IMR-90 (cell line): ENCODE results near the gene HLA-E. TPM values are rescaled to one million over a fixed set of nuclear protein-coding genes. Genes with fewer than 3 reads are reported as not detected.

Experiments used
- ATAC-seq: fragments of 200-7000 bp; cut with Tn5 transposase; 2 replicates; pipeline ENCODE4 v1.9.1; 2020; ENCODE audit warnings: low read depth, mild to moderate bottlenecking, moderate library complexity
- BruUV-seq: library from RNA; stranded (reverse); fragments of 400-500 nt; replicated peaks from 2 replicates; lab custom pipeline; 2021; lab: Mats Ljungman, UMichigan
- CTCF ChIA-PET: fragments of 300-600 bp; formaldehyde crosslinking; extraction: SDS; loops from one replicate; lab custom pipeline; 2021; ENCODE audit warnings: antibody characterized with exemption; lab: Yijun Ruan, JAX
- POLR2A ChIA-PET: fragments of 300-600 bp; sonication (Branson Sonifier 250); formaldehyde crosslinking; loops from one replicate; lab custom pipeline; 2022; ENCODE audit warnings: antibody characterized with exemption; ENCODE audit not compliant: unreplicated experiment; lab: Charles Lee
- DNase-seq: peaks from one replicate; pipeline ENCODE4 v3.0.0; 2013
- H2AFZ ChIP-seq: replicated peaks from 2 replicates; pipeline ENCODE3; 2013; ENCODE audit warnings: low read length, mild to moderate bottlenecking; ENCODE audit not compliant: poor library complexity
- H2AK5ac ChIP-seq: 2 replicates; pipeline ENCODE4 v1.6.1; 2013; ENCODE audit warnings: low read depth, low read length, inconsistent platforms
- H2AK9ac ChIP-seq: replicated peaks from 2 replicates; pipeline ENCODE3; 2013; ENCODE audit warnings: mild to moderate bottlenecking, low read depth, low read length, moderate library complexity; ENCODE audit not compliant: poor library complexity
- H2BK120ac ChIP-seq: 2 replicates; pipeline ENCODE4 v1.6.1; 2013; ENCODE audit warnings: low read depth, low read length, inconsistent platforms
- H2BK15ac ChIP-seq: 3 replicates; pipeline ENCODE4 v1.6.1; 2013; ENCODE audit warnings: low read depth, low read length, inconsistent platforms
- H2BK20ac ChIP-seq: 2 replicates; pipeline ENCODE4 v1.6.1; 2013; ENCODE audit warnings: low read depth, mild to moderate bottlenecking, inconsistent platforms, low read length, moderate library complexity
- H2BK5ac ChIP-seq: 2 replicates; pipeline ENCODE4 v1.6.1; 2013; ENCODE audit warnings: mild to moderate bottlenecking, low read depth, low read length, inconsistent platforms; ENCODE audit not compliant: poor library complexity, severe bottlenecking
- H3K14ac ChIP-seq: replicated peaks from 2 replicates; pipeline ENCODE4 v1.6.1; 2013; ENCODE audit warnings: low read depth, low read length, inconsistent platforms
- H3K18ac ChIP-seq: 2 replicates; pipeline ENCODE4 v1.6.1; 2013; ENCODE audit warnings: low read depth, low read length, control low read depth
- H3K23ac ChIP-seq: 2 replicates; pipeline ENCODE4 v1.6.1; 2013; ENCODE audit warnings: low read depth, low read length, inconsistent platforms
- H3K27ac ChIP-seq: 2 replicates; pipeline ENCODE4 v1.5.1; 2013; ENCODE audit warnings: mild to moderate bottlenecking, control low read depth, low read length; ENCODE audit not compliant: insufficient read depth
- H3K27me3 ChIP-seq: 2 replicates; pipeline ENCODE4 v1.6.1; 2013; ENCODE audit warnings: low read length; ENCODE audit not compliant: control insufficient read depth, insufficient read depth
- H3K36me3 ChIP-seq: 2 replicates; pipeline ENCODE4 v1.6.1; 2013; ENCODE audit warnings: low read length, mixed read lengths; ENCODE audit not compliant: control insufficient read depth, insufficient read depth
- H3K4ac ChIP-seq: 2 replicates; pipeline ENCODE4 v1.6.1; 2013; ENCODE audit warnings: low read depth, low read length, inconsistent platforms
- H3K4me1 ChIP-seq: 2 replicates; pipeline ENCODE4 v1.6.1; 2013; ENCODE audit warnings: low read length, mixed read lengths; ENCODE audit not compliant: control insufficient read depth, insufficient read depth
- H3K4me2 ChIP-seq: 2 replicates; pipeline ENCODE4 v1.6.1; 2013; ENCODE audit warnings: low read depth, mild to moderate bottlenecking, control low read depth, low read length, moderate library complexity
- H3K4me3 ChIP-seq: 2 replicates; pipeline ENCODE4 v1.5.1; 2013; ENCODE audit warnings: low read depth, mild to moderate bottlenecking, control low read depth, low read length, moderate library complexity; ENCODE audit not compliant: insufficient read depth
- H3K56ac ChIP-seq: 2 replicates; pipeline ENCODE4 v1.6.1; 2013; ENCODE audit warnings: low read length, inconsistent platforms; ENCODE audit not compliant: insufficient read depth; ENCODE audit errors: extremely low read depth
- H3K79me1 ChIP-seq, 2 experiments: 2 replicates each; pipeline ENCODE4 v1.6.1; 2013; ENCODE audit warnings: low read length in 2 of 2, inconsistent platforms in 1 of 2, low read depth in 1 of 2
- H3K9ac ChIP-seq: 2 replicates; pipeline ENCODE4 v1.6.1; 2013; ENCODE audit warnings: low read depth, low read length, control low read depth
- H3K9me1 ChIP-seq: 2 replicates; pipeline ENCODE4 v1.6.1; 2013; ENCODE audit warnings: low read length, inconsistent platforms; ENCODE audit not compliant: insufficient read depth
- H3K9me3 ChIP-seq: 2 replicates; pipeline ENCODE4 v1.6.1; 2013; ENCODE audit warnings: low read length; ENCODE audit not compliant: control insufficient read depth, insufficient read depth
- H4K20me1 ChIP-seq: 2 replicates; pipeline ENCODE4 v1.6.1; 2013; ENCODE audit warnings: low read length, inconsistent platforms; ENCODE audit not compliant: insufficient read depth
- H4K5ac ChIP-seq: 2 replicates; pipeline ENCODE4 v1.6.1; 2013; ENCODE audit warnings: mild to moderate bottlenecking, low read depth, low read length, control low read depth
- H4K8ac ChIP-seq, 2 experiments: 2 replicates each; pipeline ENCODE4 v1.6.1; 2013; ENCODE audit warnings: low read depth in 2 of 2, low read length in 2 of 2, control low read depth in 1 of 2, inconsistent platforms in 1 of 2
- H4K91ac ChIP-seq: 2 replicates; pipeline ENCODE4 v1.6.1; 2013; ENCODE audit warnings: low read depth, low read length, inconsistent platforms; ENCODE audit not compliant: insufficient read depth
- BHLHE40 ChIP-seq: fragments of 150-350 bp; IDR thresholded peaks from 2 replicates; pipeline ENCODE4 v1.6.1; 2016; ENCODE audit warnings: mild to moderate bottlenecking, low read depth, low read length
- CEBPB ChIP-seq: IDR thresholded peaks from 2 replicates; pipeline ENCODE4 v1.6.1; 2012; ENCODE audit warnings: low read depth, low read length, improper control_type of control experiment
- CHD1 ChIP-seq: IDR thresholded peaks from 2 replicates; pipeline ENCODE4 v1.6.1; 2012; ENCODE audit warnings: low read depth, low read length, improper control_type of control experiment
- MAFK ChIP-seq: IDR thresholded peaks from 2 replicates; pipeline ENCODE4 v1.6.1; 2012; ENCODE audit warnings: low read depth, low read length, improper control_type of control experiment
- MAZ ChIP-seq: IDR thresholded peaks from 2 replicates; pipeline ENCODE4 v1.6.1; 2012; ENCODE audit warnings: low read depth, mild to moderate bottlenecking, low read length, improper control_type of control experiment, moderate library complexity, borderline replicate concordance
- MXI1 ChIP-seq: IDR thresholded peaks from 2 replicates; pipeline ENCODE4 v1.6.1; 2012; ENCODE audit warnings: low read depth, mild to moderate bottlenecking, low read length, moderate library complexity, borderline replicate concordance
- RAD21 ChIP-seq: IDR thresholded peaks from 2 replicates; pipeline ENCODE4 v1.6.1; 2012; ENCODE audit warnings: low read length, improper control_type of control experiment
- RCOR1 ChIP-seq: IDR thresholded peaks from 2 replicates; pipeline ENCODE4 v1.6.1; 2012; ENCODE audit warnings: mild to moderate bottlenecking, low read length, improper control_type of control experiment; ENCODE audit not compliant: insufficient replicate concordance
- RFX5 ChIP-seq: IDR thresholded peaks from 2 replicates; pipeline ENCODE4 v1.8.0; 2012; ENCODE audit warnings: low read depth, mild to moderate bottlenecking, low read length, moderate library complexity
- WGBS, 2 experiments: methylation state at CpG; one replicate each; pipeline versions ENCODE4 v1.1.5 to v1.1.7; 2013; ENCODE audit warnings: missing lambda C conversion rate in 2 of 2; ENCODE audit not compliant: insufficient read length in 1 of 2; ENCODE audit errors: extremely low coverage in 2 of 2; 5-methylcytosine and 5-hydroxymethylcytosine counted together
- dilution Hi-C: fragments of 300-500 bp; cut with HindIII; formaldehyde crosslinking; loops from one replicate; pipeline ENCODE4 v1.14.3; 2018; ENCODE audit warnings: low sequenced_read_pairs; ENCODE audit not compliant: unreplicated experiment
- in situ Hi-C: fragments of 300-500 bp; cut with MboI; formaldehyde crosslinking; loops from 3 replicates; pipeline ENCODE4 v1.14.3; 2019; ENCODE audit warnings: low sequenced_read_pairs, inconsistent platforms, mixed read lengths
- intact Hi-C: fragments of 100-400 bp; cut with micrococcal nuclease; formaldehyde crosslinking; loops from 2 replicates; pipeline ENCODE4 v1.10.0; 2022
- polyA plus RNA-seq, 3 experiments: library from polyadenylated mRNA; depleted of rRNA; stranded (reverse); fragments of >200 nt; gene quantifications; 2 replicates each; pipeline ENCODE4 v1.2.3, GENCODE V29; 2012; ENCODE audit warnings: low replicate concordance in 1 of 3
- total RNA-seq: library from RNA; depleted of rRNA; stranded (reverse); fragments of >200 nt; gene quantifications from 2 replicates; pipeline ENCODE4 v1.2.3, GENCODE V29; 2012
- TF ChIP-seq, protein P1 (sequence below): conservative IDR thresholded peaks from 2 replicates; pipeline ENCODE4 v1.5.1; 2012; ENCODE audit warnings: mild to moderate bottlenecking, low read depth, low read length, improper control_type of control experiment

Gene HLA-E
- total and polyA plus RNA-seq, 2 of the 4 experiments (the other 2 are of a cell fraction) = 83.6 to 84.8 TPM

DNA sequence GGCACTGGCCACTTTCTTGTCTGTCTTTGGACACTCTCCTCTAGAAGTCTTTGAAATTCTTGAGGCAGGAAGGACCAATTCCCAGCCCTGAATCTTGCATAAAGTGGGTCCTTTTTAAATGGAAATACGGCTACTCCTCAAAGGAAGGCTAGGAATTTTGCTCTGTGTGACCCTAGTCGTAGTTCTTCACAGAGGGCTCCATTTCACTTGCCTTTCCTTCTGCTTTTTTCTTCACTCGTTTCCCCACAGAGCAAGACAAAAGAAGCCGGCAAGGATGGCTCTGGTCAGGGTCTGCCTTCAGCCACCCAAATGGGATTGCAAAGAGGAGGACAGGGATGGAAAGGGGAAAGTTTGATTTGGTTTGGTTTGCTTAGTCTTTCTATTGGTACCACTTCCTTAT lies 25.8 kb downstream of the HLA-E start:
- no TSS peak for BruUV-seq
- peak overlapping the region; percentile 38 for H2AFZ ChIP-seq
- POLR2A ChIA-PET = no interaction called here

More for the DNA sequence above, 25.8 kb downstream of the HLA-E start:
- no peak overlapping the region for H2AK9ac ChIP-seq
- H4K20me1 ChIP-seq = no peaks in the 10 kb centered on the region
- H3K79me1 ChIP-seq = no peaks in the 10 kb centered on the region
- no CpG with 5 or more reads among the region's 4 CpGs for WGBS, 2 experiments
- H3K4me2 ChIP-seq = no peak overlapping the region
- no peaks in the 10 kb centered on the region for H3K9me1 ChIP-seq
- DNase-seq (no peak), ATAC-seq (no peak)
- no peak overlapping the region for H2BK20ac ChIP-seq
- H3K27ac ChIP-seq = no peak overlapping the region
- H2BK120ac ChIP-seq = no peak overlapping the region
- CTCF ChIA-PET = no interaction called here
- no peaks in the 10 kb centered on the region for H3K9me3 ChIP-seq
- no peaks in the 10 kb centered on the region; the same call in 1 of the 2 replicates for H3K4me1 ChIP-seq
- H4K91ac ChIP-seq = no peak overlapping the region; the same call in 1 of the 2 replicates
- H4K5ac ChIP-seq = no peak overlapping the region
- no peak overlapping the region for H3K18ac ChIP-seq
- in situ Hi-C loops (no loop called here), intact Hi-C loops (no loop called here), dilution Hi-C loops (no loop called here)
- no peak overlapping the region for H3K4ac ChIP-seq
- no peak overlapping the region for H2AK5ac ChIP-seq
- H3K4me3 ChIP-seq = no peak overlapping the region
- no peak overlapping the region for H2BK15ac ChIP-seq
- TF ChIP-seq RCOR1 (no peak), MAFK (no peak), MAZ (no peak), CHD1 (no peak), BHLHE40 (no peak), CEBPB (no peak), MXI1 (no peak), RFX5 (no peak), RAD21 (no peak)
- TF ChIP-seq, protein P1, sequence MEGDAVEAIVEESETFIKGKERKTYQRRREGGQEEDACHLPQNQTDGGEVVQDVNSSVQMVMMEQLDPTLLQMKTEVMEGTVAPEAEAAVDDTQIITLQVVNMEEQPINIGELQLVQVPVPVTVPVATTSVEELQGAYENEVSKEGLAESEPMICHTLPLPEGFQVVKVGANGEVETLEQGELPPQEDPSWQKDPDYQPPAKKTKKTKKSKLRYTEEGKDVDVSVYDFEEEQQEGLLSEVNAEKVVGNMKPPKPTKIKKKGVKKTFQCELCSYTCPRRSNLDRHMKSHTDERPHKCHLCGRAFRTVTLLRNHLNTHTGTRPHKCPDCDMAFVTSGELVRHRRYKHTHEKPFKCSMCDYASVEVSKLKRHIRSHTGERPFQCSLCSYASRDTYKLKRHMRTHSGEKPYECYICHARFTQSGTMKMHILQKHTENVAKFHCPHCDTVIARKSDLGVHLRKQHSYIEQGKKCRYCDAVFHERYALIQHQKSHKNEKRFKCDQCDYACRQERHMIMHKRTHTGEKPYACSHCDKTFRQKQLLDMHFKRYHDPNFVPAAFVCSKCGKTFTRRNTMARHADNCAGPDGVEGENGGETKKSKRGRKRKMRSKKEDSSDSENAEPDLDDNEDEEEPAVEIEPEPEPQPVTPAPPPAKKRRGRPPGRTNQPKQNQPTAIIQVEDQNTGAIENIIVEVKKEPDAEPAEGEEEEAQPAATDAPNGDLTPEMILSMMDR = no peak
- H3K56ac ChIP-seq = no peak overlapping the region
- no peak overlapping the region for H2BK5ac ChIP-seq
- no peaks in the 10 kb centered on the region for H3K27me3 ChIP-seq
- H3K9ac ChIP-seq = no peak overlapping the region
- H3K36me3 ChIP-seq = no peaks in the 10 kb centered on the region
- H3K23ac ChIP-seq = no peak overlapping the region
- peak overlapping the region; percentile 35 to 50; a peak in 2 of 4 replicates for H4K8ac ChIP-seq
- no peak overlapping the region for H3K14ac ChIP-seq
